Right lobe of liver (tissue), 4 donors: ENCODE results near the gene NFAT5.

Experiments used
- CTCF ChIP-seq, 4 donors: fragments of 200-600 bp in 3 of 4; fragments of 450-650 bp in 1 of 4; IDR thresholded peaks; one replicate each; pipeline versions ENCODE4 v1.5.1 to v1.8.0; 2016 to 2022; ENCODE audit warnings: antibody characterized with exemption in 4 of 4, mild to moderate bottlenecking in 2 of 4
- POLR2A ChIP-seq: fragments of 450-650 bp; IDR thresholded peaks from one replicate; pipeline ENCODE4 v1.6.1; 2017; ENCODE audit warnings: antibody characterized with exemption, mild to moderate bottlenecking
- donor health status: DM: no; HTN: no; CAD: no.
- donor health status: DM: no; HTN: no; CAD: no.
- donor health status: DM: no; HTN: yes; CAD: no.

GRCh38 chr16:69590590-69590989, 24.8 kb downstream of the NFAT5 start:
- TF ChIP-seq CTCF (IDR thresholded peaks at IDR 0.05): no peak
- TF ChIP-seq POLR2A: no peak
